Ishikawa (cell line): Measurements from ENCODE around the gene SLCO1A2.

ENCODE experiments used
- CEBPB ChIP-seq: IDR thresholded peaks from 2 replicates; pipeline ENCODE4 v1.6.1; 2012
- CREB1 ChIP-seq: IDR thresholded peaks from 2 replicates; pipeline ENCODE4 v1.6.1; 2012; ENCODE audit warnings: low read depth
- EGR1 ChIP-seq: IDR thresholded peaks from 2 replicates; pipeline ENCODE4 v1.6.1; 2012
- EP300 ChIP-seq: IDR thresholded peaks from 2 replicates; pipeline ENCODE4 v1.6.1; 2012; ENCODE audit warnings: borderline replicate concordance
- FOXM1 ChIP-seq: IDR thresholded peaks from 2 replicates; pipeline ENCODE4 v1.6.1; 2012; ENCODE audit warnings: low read depth, borderline replicate concordance
- NFIC ChIP-seq: IDR thresholded peaks from 2 replicates; pipeline ENCODE4 v1.6.1; 2012
- RAD21 ChIP-seq: IDR thresholded peaks from 2 replicates; pipeline ENCODE4 v1.6.1; 2012; ENCODE audit warnings: low read depth
- TAF1 ChIP-seq: IDR thresholded peaks from 2 replicates; pipeline ENCODE4 v1.6.1; 2012; ENCODE audit warnings: low read depth, mild to moderate bottlenecking
- TCF12 ChIP-seq: IDR thresholded peaks from 2 replicates; pipeline ENCODE4 v1.6.1; 2012; ENCODE audit warnings: low read depth
- TEAD4 ChIP-seq: IDR thresholded peaks from 2 replicates; pipeline ENCODE4 v1.6.1; 2012
- YY1 ChIP-seq: IDR thresholded peaks from 2 replicates; pipeline ENCODE4 v1.6.1; 2012; ENCODE audit warnings: low read depth
- ZBTB7A ChIP-seq: IDR thresholded peaks from 2 replicates; pipeline ENCODE4 v1.6.1; 2012; ENCODE audit warnings: low read depth
- TF ChIP-seq, protein P1 (sequence below): IDR thresholded peaks from 2 replicates; pipeline ENCODE4 v1.6.1; 2012; ENCODE audit warnings: low read depth, mild to moderate bottlenecking
- TF ChIP-seq, protein P2 (sequence below): IDR thresholded peaks from 2 replicates; pipeline ENCODE4 v1.6.1; 2012
- TF ChIP-seq, protein P3 (sequence below): IDR thresholded peaks from 2 replicates; pipeline ENCODE4 v1.6.1; 2012

Gene SLCO1A2

DNA sequence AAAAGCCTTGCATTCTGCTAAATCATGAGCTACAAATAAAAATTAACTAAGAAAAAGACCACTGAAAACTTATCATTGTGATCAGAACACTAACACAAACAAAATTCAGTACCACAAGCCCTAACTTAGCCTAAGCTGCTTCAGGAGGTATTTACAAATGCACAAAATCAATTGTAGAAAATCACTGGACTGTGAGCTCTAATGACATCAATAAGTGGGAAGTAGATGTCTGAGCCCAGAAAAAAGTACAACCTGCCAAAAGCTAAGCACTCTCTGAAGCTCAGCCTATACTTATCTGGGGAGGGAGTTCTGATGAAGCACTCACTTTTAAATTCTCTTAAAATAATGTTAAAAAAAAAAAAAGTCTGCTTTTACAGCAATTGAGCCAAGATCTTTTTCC, 110.8 kb downstream of the SLCO1A2 start:
- no peak for TF ChIP-seq EGR1
- no peak for TF ChIP-seq CEBPB
- TF ChIP-seq ZBTB7A = no peak
- TF ChIP-seq CREB1 = no peak
- TF ChIP-seq EP300 = no peak
- TF ChIP-seq, protein P1, sequence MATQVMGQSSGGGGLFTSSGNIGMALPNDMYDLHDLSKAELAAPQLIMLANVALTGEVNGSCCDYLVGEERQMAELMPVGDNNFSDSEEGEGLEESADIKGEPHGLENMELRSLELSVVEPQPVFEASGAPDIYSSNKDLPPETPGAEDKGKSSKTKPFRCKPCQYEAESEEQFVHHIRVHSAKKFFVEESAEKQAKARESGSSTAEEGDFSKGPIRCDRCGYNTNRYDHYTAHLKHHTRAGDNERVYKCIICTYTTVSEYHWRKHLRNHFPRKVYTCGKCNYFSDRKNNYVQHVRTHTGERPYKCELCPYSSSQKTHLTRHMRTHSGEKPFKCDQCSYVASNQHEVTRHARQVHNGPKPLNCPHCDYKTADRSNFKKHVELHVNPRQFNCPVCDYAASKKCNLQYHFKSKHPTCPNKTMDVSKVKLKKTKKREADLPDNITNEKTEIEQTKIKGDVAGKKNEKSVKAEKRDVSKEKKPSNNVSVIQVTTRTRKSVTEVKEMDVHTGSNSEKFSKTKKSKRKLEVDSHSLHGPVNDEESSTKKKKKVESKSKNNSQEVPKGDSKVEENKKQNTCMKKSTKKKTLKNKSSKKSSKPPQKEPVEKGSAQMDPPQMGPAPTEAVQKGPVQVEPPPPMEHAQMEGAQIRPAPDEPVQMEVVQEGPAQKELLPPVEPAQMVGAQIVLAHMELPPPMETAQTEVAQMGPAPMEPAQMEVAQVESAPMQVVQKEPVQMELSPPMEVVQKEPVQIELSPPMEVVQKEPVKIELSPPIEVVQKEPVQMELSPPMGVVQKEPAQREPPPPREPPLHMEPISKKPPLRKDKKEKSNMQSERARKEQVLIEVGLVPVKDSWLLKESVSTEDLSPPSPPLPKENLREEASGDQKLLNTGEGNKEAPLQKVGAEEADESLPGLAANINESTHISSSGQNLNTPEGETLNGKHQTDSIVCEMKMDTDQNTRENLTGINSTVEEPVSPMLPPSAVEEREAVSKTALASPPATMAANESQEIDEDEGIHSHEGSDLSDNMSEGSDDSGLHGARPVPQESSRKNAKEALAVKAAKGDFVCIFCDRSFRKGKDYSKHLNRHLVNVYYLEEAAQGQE = no peak

DNA sequence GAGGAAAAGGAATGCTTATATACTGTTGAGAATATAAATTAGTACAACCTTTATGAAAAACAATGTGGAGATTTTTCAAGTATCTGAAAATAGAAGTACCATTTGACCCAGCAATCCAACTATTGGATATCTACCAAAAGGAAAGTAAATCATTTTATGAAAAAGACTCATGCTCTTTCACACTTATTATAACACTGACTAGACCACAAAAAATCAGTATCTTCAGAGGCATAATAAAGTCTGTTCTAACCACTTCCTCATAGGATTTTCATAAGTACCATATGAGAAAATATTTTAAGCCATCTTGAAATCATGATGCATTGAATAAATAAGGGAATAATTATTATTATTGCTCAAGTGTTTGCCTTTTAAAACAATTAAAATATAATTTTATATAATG, 112.9 kb downstream of the SLCO1A2 start:
- TF ChIP-seq EGR1 (no peak), NFIC (no peak), FOXM1 (no peak), ZBTB7A (no peak), YY1 (no peak), EP300 (no peak), CEBPB (no peak)
- TF ChIP-seq, protein P2, sequence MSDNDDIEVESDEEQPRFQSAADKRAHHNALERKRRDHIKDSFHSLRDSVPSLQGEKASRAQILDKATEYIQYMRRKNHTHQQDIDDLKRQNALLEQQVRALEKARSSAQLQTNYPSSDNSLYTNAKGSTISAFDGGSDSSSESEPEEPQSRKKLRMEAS = no peak

DNA sequence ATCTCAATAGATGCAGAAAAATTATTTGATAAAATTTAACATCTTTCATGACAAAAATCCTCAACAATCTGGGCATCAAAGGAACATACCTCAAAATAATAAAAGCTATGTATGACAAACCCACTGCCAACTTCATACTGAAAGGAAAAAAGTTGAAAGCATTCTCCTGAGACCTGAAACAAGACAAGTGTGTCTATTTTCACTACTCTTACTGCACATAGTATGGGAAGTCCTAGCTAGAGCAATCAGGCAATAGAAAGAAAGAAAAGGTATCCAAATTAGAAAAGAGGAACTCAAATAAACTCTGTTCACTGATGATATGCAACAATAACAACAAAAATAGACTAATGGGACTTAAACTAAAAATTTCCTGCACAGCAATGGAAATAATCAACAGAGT, 113.6 kb downstream of the SLCO1A2 start:
- TF ChIP-seq ZBTB7A = no peak
- TF ChIP-seq NFIC = no peak
- TF ChIP-seq, protein P3, sequence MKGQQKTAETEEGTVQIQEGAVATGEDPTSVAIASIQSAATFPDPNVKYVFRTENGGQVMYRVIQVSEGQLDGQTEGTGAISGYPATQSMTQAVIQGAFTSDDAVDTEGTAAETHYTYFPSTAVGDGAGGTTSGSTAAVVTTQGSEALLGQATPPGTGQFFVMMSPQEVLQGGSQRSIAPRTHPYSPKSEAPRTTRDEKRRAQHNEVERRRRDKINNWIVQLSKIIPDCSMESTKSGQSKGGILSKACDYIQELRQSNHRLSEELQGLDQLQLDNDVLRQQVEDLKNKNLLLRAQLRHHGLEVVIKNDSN = no peak
- no peak for TF ChIP-seq TCF12
- no peak for TF ChIP-seq CREB1
- no peak for TF ChIP-seq EP300
- no peak for TF ChIP-seq TEAD4
- TF ChIP-seq RAD21 = no peak
- no peak for TF ChIP-seq FOXM1
- TF ChIP-seq, protein P2 = no peak
- no peak for TF ChIP-seq YY1
- TF ChIP-seq, protein P1 = no peak
- TF ChIP-seq CEBPB = no peak
- TF ChIP-seq TAF1 = no peak
- no peak for TF ChIP-seq EGR1

DNA sequence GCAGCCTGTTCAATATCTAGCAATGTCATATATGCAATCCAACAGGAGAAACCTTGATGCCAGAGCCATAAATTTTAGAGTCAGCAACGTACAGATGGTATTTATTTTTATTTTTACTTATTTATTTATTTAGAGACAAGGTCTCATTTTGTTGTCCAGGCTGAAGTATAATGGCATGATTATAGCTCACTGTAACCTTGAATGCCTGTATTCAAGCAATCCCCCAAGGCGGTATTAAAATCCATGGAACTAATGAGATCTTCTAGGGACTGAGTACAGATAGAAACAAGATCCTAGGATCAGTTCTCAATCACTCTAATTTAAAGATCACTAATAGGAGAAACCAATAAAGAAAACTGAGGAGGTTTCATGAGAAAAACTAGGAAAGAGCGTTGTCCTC, 114.5 kb downstream of the SLCO1A2 start:
- TF ChIP-seq FOXM1 (no peak), YY1 (no peak), ZBTB7A (no peak), CEBPB (no peak), NFIC (no peak), CREB1 (no peak), RAD21 (no peak), TCF12 (no peak), TEAD4 (no peak), EP300 (no peak), TAF1 (no peak), EGR1 (no peak)
- TF ChIP-seq, protein P2 = no peak
- TF ChIP-seq, protein P3 = no peak
- TF ChIP-seq, protein P1 = no peak

DNA sequence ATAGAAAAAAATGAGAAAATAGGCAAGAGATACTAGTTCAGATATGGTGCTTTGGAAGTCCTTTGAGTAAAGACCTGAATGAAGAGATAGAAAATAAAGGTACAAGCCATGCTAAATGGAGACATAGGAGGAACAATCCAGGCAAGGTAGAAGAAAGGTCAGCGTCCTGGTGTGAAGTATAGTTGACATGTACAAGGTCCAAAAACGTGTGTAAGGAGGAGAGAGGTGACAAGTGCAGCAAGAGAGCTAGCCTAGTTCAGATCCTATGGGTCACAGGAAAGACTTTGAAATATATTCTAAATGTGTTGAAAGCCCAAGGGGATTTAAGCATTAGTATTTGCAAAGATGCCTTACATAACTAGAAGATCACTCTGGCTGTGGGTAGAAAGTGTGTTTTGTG, 115.5 kb downstream of the SLCO1A2 start:
- no peak for TF ChIP-seq EGR1
- TF ChIP-seq, protein P2 = no peak
- no peak for TF ChIP-seq CEBPB
- no peak for TF ChIP-seq FOXM1
- no peak for TF ChIP-seq RAD21
- TF ChIP-seq EP300 = no peak
- TF ChIP-seq NFIC = no peak
